ENCODE data around the gene TFR2.

Gene TFR2

DNA sequence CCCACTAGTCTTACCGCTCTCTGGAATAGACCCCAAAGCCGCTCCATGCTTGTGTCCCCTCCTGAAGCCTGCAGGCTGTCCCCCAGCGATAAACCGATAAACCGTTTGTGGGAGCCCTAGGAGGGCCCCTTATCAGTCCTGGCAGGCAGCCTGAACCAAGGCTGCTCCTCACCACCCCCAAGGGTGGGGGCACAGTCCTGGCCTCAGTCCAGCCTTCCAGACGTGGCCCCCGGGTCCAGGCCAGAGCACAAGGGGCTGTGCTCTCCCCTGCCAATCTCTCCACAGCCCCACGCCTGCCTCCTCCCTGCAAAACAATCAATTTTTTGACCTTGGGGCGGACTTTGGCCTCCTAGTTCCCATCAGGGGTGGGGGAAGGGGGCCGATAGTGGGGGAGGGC lies at the start of gene TFR2:
Gene TFR2, minus strand, starts transcription at position 90 of the 397 bp plus-strand sequence. Its CDS starts 43 bp downstream, at position 47.
- DNase-seq (ENCODE audit: low read depth): peak; percentile 95

DNA sequence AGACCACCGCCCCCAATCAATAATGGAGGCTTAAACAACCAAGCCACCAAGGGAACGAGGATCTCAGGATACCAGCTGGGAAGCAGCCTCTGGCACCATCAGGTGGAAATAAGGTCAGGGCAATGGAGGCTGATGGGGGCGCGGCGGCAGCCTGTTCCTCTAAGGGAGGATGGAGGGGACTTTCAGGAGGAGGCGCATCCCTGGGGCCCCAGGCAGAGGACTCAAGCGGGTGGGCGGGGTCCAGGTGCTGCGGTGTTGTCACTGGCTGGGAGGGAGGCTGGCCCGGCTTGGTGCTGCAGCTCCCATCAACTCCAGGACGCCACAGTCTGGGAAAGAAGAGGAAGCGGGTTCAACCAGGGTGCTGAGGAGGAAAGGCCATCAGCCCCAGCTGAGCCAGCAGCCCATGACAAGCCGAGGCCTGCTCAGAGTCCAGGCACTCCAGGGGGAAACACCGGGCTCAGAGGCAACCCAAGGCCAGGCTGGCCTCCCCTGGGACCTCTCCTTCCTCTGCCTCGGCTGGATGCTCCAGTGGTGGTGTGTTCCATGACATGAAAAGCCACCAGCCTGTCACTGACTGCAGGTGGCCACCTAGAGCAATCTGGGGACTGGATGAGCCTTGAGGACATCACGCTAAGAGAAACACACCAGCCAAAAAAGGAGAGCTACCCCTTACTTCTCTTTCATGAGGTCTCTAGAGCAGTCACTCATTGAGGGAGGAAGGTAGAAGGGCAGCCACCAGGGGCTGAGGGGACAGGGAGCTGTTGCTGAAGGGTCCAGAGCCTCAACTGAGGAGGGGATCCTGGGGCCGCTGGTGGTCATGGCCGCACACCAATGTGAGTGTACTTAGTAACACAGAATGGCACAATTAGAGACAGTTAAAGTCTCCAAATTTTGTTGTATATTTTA lies 48.1 kb upstream of the TFR2 start:
- no peak for DNase-seq (ENCODE audit: low read depth)

DNA sequence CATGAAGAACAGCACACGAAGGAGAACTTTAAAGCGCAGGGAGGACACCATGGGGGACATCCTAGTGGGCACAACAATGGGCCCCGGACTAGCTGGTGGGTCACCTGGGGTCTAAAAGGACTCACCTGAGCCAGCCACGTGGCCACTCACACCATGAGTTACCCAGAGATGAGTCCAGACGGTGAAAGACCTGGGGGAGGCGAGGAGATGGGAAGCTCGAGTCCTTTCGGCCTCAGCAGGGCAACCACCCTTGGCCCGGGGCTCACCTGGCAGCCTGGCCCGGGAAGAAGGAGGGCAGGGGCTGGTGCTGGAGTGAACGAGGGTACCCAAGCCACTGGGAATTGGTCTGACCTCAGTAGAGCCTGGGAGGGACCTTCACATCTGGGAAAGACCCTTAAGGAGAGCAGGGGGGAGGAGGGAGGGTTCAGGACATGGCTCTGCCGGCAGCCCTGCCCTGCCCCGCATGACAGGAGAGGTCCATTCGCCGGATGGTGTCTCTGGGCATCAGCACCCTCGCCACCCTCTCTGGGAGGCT lies 47.0 kb upstream of the TFR2 start:
- no peak for DNase-seq (ENCODE audit: low read depth)

DNA sequence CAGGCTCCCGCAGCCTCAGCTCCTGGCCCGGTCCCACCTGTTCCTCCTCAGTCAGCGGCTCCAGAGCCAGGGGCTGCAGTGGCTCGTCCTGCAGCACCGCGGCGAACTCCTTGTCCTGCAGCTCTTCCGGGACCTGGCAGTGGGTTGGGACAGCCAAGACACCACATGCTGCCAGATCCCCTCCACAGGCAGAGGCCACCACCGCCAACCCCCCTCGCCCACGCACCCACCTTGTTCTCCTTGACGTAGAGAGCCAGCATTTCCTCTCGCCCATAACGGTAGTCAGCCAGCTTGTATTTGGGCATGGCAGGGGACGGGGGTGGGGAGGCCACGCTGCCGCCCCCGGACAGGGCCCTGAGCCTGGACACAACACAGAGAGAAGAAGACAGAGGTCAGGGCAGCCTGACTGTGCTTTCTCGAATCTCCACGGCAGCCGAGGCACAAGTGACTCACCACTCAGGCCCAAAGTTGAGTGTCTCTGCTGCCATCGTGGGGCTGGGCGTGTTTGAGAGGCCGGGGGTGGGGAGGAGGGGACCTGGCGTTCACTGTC lies 46.5 kb upstream of the TFR2 start:
- DNase-seq (ENCODE audit: low read depth): no peak

DNA sequence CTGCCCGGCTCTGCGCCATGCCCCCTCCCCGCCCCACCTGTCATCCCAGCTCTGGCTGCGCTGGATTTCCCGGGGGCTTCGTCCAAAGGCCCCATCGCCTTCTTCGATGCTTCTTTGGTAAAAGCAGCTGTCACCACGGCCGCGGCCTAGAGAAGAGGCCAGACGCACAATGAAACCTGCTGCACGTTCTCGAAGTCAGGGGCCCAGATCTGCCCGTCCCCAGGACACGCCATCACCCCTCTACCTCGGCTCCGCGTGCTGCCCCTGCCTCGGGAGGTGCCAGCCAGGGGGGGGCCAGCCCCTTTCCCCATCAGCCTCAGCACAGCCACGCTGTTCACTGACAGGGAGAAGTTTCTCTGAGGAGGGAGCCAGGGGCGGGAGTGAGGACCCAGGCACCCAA lies 45.9 kb upstream of the TFR2 start:
- DNase-seq (ENCODE audit: low read depth): no peak

DNA sequence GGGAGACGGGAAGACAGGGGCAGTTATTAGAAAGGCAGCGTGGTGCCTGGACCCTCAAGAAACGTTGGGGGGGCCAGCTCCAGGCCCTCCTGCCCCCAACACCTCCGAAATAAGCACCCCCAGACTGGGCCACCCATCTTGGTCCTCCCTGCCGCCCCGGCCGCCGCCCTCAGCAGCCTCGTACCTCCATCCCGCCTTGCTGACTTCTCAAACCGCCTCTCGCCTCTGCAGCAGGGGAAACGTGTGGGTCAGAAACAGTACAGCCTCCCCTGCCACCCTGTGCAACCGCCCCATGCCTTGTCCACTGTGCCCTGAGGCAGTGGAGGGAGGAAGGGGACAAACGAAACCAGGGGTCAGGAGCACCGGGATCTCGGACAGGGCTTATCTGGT lies 45.5 kb upstream of the TFR2 start:
- no peak for DNase-seq (ENCODE audit: low read depth)

DNA sequence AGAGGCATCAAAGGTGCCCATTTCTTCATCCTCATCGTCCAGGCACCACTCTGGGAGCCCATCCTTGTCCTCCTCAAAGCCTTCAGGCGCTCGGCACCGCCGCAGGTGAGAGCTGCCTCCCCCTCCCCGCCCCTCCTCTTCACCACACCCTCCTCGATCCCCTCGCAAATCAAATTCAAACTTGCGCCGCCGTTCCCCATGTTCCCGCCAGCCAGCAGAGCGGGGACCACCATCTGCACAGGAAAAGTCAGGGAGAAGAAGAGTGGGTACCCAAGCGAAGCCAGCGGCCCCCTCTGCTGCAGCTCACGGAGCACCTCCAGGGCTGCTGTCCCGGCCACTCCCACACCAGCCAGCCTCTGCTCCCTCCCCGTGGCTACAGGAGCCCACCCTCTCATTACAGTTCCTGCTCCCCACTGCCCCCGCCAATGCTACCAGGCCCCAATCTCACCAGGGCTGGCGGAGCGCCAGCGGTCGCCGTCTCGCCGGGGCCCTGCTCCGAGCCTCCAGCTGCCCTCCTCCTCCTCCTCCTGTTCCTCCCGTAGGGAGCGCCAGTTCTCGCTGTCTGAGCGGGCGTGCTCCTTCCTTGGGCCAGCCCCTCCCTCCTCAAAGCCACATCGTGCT lies 45.0 kb upstream of the TFR2 start:
- no peak for DNase-seq (ENCODE audit: low read depth)

DNA sequence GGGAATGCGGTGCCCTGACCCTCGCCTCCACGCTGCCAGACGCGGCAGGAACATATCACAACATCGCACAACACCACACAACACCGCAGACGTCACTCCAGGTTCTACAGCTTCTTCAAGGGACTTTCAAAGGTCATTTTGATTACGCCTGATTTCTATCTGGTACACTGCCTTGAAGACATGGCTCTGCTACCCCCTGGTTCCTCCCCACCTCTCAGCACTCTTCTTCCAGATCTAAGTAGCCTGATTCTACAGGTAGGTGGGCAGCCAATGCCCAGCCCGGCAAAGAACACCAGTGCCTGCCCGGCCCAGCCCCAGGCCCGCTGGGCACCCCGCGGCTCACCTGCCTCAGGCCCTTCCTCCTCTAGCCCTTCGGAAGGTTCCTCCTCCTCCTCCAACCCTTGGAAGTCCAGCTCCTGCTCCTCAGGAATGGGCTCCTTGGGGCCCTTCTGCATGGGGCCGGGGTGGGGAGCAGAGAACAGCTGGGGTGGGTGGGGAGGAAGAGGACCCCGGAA lies 44.3 kb upstream of the TFR2 start:
- no peak for DNase-seq (ENCODE audit: low read depth)

DNA sequence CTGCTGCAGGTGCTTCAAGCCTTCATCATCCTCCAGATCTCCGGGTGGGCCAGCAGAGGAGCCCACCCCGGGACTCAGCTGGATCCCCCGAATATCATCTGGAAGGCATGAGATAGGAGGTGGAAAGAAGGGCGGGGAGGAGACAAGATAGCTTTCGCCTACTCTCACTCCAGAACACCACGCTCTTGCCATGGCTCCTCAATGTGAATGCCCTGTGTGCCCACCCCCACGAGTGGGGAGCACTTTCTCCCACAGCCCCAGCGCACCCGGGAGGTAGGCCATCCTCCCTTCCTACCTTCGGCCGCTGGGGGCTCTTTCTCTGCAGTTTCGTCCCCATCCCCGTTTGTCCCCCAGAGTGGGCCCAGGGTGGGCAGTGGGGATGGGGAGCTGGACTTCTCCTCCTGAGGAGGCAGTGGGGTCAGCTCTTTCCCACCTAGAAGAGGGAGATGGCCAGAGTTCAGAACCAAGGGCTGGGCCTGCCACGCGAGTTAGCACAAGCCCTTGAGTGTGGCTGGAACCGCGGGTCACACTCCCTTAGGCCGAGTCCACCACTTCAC lies 43.8 kb upstream of the TFR2 start:
- DNase-seq (ENCODE audit: low read depth): no peak

DNA sequence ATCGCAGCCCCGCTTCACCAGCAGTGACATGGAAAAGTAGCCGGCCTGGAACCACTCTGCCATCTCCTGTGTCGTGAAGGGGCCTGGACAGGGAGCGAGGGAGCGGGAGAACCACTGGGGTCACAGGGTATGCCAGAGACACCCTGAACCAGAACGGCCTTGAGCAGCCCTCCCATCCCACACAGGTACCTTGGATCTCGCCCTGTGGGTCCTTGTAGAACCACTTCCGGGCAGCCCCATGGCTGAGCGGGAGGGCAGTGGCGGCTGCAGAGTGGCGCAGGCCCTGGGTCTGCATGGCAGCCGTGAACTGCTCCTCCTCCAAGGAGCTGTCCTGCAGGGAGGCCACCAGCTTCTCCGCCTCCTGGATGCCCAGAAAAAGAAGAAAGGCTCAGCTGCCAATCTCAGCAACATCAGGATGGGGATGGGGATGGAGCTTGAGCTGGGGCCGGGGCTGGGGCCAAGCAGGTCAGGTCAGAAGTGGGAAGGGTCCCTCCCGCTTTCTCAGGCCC lies 43.2 kb upstream of the TFR2 start:
- no peak for DNase-seq (ENCODE audit: low read depth)

DNA sequence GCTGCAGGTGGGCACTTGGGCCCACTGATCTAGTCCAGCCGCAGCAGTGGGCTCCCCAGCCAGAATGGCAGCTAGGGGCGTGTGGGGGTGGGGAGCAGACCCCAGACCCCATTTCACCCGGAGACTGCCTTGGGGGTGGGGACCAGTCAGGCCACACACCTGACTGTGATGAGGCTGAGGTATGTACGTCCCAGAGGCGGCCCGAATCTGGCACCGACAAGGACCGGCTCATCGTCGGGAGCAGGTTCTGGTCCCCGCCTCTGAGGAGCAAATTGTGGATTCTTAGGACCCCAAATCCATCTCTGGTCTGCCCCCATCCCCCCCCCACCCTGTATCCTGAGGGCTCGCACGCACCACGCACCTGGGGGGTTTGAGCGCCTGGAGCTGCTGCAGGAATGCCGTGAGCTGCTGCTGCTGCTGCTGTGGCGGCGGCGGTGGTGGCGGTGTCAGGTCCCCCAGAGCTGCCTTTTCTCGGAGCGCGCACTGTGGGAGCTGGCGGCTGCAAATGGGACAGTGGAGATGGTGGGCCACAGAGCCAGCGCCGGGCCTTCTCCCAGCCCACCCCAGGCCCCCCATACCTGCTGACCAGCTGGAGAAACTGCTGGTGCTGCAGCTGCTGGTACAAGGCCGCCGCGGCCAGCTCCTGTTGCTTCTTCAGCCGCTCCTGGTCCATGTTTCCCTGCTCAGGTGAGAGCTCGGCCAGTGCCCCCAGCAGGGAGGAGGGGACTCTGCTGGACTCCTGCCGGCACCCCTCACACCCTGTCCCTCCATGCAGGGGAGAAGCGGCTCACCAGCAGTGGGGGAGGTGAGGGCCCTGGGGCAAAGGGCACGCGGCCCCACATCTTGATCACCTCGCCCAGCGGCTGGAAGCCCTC lies 42.5 kb upstream of the TFR2 start:
- no peak for DNase-seq (ENCODE audit: low read depth)

DNA sequence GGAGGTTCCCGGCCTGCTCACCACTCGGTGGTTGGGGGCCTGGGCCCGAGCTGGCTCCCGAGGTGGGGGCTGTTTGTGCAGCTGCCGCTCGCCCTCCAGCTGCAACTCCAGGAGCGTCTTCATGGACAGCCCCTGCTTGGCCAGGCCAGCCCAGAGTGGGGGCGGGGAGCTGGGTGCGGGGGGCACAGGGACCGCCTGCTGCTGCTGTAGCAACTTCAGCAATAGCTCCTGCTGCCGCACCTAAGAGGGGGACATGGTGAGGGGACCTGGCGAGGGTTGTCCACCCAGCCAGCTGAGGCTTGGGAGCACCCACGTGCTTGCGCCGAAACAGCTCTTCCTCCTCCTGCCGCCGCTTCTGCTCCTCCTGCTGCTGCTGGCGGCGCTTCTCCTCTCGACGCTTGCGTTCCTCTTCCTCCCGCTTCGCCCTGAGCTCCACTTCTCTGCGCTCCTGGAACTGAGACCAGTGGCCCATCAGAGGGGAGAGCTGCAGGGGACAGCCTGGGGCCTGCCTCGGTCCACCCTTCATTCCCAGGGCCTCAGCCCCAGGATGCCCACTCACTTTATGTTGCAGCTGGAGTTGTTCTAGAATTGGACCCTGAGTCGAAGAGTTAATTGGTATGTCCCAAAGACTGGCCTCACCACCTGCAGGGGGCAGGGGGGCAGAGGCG lies 41.8 kb upstream of the TFR2 start:
- DNase-seq (ENCODE audit: low read depth): no peak

DNA sequence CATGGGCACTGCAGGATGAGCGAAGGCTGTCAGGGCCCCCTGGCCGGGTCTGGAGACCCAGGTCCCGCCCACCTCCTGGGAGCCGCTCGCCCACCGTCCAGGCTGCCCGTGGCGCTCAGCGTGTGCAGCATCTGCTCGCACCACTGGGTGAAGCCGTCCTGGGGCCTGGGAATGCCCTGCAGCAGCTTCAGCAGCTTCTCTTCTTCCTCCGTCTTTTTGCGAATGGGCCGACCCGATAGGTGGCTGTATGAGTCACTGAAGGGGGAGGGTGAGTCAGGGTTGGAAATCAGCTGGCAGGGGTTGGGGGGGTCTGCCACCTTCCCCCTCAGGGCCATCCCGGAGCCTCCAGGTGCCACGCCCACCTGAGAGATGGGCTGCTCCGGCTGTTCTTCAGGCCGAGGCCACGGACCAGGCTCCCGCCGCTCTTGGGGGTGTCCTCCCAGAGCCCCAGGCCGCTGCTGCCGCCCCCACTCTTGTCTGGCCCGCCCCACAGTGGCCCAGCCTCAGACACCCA lies 40.9 kb upstream of the TFR2 start:
- no peak for DNase-seq (ENCODE audit: low read depth)

DNA sequence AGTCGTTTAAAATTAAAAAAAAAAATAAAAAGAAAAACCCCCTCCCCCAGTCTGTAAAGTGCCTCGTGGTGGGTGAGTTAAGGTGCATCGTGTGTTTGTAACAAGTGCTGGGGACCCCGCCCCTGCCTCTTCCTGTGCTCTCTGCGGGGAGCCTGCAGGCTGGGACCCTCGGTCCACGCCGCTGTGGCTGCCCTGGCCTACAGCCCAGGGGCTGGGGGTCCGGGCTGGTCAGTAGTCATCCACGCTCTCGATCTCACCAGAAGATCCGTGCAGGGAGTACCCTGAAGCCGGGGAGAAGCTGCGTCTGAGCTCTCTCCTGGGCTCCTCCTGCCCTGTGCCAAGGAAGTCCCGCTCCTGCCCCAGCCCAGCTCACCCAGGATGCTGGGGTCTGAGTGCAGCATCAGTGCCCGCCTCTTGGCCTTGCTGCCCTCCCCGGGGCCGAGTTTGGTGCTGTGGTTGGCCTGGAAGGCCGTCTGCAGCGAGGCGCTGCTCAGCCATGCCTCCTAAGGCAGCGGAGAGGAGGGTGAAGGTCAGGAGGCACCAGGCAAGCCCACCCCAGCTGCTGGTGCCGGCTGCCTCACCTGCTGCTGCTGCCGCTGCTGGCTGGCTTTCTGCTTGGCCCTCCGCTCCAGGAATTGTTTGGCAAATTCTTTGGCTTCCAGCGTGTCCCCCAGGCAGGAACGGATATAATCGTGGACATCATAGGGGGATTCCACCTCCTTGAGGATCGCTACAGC lies 40.3 kb upstream of the TFR2 start:
- no peak for DNase-seq (ENCODE audit: low read depth)

DNA sequence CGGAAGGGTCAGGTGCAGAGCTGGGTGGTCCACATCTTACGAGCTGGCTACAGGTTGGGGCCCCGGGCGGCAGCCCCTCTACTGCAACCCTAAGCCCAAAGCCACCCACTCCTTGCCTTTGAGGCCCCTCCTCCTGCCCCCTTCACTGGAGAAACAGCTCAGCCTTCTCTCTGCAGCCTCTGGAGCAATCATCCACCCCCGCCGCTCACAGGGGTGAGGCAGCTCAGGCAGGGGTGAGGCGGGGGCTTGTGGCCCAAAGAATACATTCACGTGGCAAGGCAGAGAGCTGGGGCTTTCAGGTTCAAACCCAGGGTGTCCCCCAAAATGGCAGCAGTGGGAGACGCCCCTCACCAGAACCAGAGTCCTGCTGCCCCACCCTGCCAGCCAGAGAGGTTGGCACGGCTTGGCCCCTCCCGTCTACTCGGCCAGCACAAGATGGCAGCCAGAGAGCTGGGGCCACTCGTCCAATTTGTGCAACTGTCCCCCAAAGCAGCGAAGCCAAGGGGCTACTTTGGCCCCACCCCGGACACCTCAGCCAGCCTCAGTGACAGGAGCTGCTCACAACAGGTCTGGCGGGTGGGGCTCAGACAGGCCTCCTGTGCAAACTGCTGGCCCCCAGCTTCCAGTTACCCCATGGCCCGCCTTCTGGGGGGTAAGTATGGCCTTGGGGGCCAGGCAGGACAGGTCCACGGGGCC lies 39.4 kb upstream of the TFR2 start:
- no peak for DNase-seq (ENCODE audit: low read depth)

DNA sequence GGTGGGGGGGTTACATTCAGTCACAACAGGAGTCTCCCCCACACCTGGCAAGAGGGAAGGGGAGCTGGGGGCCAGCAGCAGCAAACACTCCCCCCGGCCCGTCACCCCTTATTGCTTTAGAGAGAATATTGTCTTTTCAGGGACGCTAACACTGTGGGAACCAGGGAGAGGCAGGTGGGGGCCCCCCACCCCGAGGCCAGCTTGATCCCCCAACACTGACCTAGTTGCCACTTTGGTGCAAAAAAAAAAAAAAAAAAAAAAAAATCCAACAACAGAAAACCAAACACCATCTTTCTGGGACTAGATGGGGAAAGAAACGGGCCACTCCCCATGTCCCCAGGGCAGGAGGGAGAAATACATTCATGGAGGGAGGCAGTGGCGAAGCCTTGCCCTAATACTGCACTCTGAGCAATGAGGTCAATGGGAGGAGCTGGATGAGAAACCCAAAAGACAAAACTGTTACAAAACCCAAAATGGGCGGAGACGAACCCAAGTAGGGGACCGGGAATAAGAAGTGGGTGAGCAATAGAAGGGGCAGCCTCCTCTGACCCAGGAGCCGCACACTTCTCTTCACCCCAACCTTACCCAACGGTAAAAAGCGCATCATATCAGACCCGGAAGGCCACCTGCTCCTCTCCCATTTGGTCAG lies 38.7 kb upstream of the TFR2 start:
- DNase-seq (ENCODE audit: low read depth): no peak

DNA sequence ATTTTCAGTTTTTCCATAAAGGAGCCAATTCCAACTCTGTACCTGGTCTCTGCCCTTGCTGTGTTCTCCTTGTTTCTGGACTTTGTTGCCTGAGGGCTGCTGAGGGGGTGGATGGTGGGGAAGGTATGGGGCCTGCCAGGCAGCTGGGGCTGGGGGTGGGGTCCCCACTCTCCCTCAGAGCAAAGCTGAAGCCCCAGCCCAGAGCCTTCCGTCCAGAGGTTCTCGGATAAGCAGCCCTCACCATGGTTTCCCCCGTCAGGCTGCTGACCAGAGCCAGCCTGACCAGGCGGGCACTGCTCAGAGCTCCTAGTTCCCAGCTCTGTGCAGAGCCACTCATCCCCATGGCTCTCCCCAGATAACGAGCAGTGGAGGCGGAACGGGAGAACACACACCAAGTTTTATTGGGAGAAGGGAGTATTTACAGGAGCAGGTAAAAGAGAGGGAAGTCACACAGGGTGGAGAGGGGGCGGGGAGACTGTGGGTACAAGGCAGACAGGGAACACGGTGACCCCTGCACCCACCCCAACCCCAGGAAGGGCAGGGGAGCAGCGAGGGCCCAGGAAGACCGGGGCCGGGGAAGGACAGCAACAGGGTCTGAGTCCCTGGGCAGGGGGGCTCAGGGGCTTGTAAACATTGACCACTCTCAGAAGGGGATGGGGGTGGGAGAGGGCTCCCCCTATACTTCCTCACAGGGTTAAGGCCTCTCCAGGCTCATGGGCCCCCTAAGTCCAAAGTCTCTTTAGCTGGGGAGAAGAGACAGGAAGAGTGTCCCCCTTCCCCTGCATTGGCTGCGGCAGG lies 38.0 kb upstream of the TFR2 start:
- DNase-seq (ENCODE audit: low read depth): no peak
